Activated CD4-positive, alpha-beta memory T cell treated with anti-CD3 and anti-CD28 coated beads for 36 hours (primary cell): Measurements from ENCODE around the gene SERTAD3. TPM values are rescaled to one million over a fixed set of nuclear protein-coding genes. Genes with fewer than 3 reads are reported as not detected.
"Not testable (repeated sequence)": the region's sequence is repeated elsewhere in the genome, so short reads cannot be mapped to it uniquely, and the experiment has no call there.

Experiments
- CTCF ChIA-PET: fragments of 350-600 bp; sonication (Branson Sonifier 250); formaldehyde crosslinking; loops from one replicate; lab custom pipeline; 2021; ENCODE audit warnings: antibody characterized with exemption, inconsistent platforms; lab: Charles Lee
- POLR2A ChIA-PET: fragments of 350-600 bp; sonication (Branson Sonifier 250); formaldehyde crosslinking; loops from one replicate; lab custom pipeline; 2021; ENCODE audit warnings: antibody characterized with exemption; lab: Charles Lee
- DNase-seq: peaks from one replicate; pipeline ENCODE4 v3.0.0-alpha.2; 2020
- H3K27ac Mint-ChIP-seq: one replicate; pipeline ENCODE4 v1.8.0; 2021; ENCODE audit warnings: mixed read lengths
- H3K27me3 Mint-ChIP-seq: one replicate; pipeline ENCODE4 v1.8.0; 2021; ENCODE audit warnings: mixed read lengths
- H3K36me3 Mint-ChIP-seq: one replicate; pipeline ENCODE4 v1.8.0; 2021; ENCODE audit warnings: mixed read lengths
- H3K4me1 Mint-ChIP-seq: one replicate; pipeline ENCODE4 v1.8.0; 2021; ENCODE audit warnings: low read depth, mixed read lengths
- H3K4me3 Mint-ChIP-seq: one replicate; pipeline ENCODE4 v1.8.0; 2021; ENCODE audit warnings: mild to moderate bottlenecking, mixed read lengths
- H3K9me3 Mint-ChIP-seq: one replicate; pipeline ENCODE4 v1.8.0; 2021; ENCODE audit warnings: mixed read lengths
- intact Hi-C: fragments of 100-400 bp; cut with micrococcal nuclease; formaldehyde crosslinking; loops from one replicate; pipeline ENCODE4 v1.15.1; 2023
- total RNA-seq, 2 experiments: library from RNA; stranded (reverse); gene quantifications; one replicate each; pipeline ENCODE4 v1.2.3, GENCODE V29; 2021

Gene SERTAD3
- total RNA-seq, 2 experiments from 2014 or later: 12.1 to 13.1 TPM

GRCh38 chr19:40457048-40457447, 12.9 kb upstream of the SERTAD3 start:
- POLR2A ChIA-PET: no interaction called here
- CTCF ChIA-PET: no interaction called here
- Mint-ChIP-seq H3K4me1 (no peaks in the 10 kb centered on the region), H3K36me3 (no peaks in the 10 kb centered on the region), H3K27me3 (no peaks in the 10 kb centered on the region), H3K27ac (no peak overlapping the region), H3K4me3 (no peak overlapping the region), H3K9me3 (no peaks in the 10 kb centered on the region)
- intact Hi-C loops: no loop called here
- DNase-seq: no peak

DNA sequence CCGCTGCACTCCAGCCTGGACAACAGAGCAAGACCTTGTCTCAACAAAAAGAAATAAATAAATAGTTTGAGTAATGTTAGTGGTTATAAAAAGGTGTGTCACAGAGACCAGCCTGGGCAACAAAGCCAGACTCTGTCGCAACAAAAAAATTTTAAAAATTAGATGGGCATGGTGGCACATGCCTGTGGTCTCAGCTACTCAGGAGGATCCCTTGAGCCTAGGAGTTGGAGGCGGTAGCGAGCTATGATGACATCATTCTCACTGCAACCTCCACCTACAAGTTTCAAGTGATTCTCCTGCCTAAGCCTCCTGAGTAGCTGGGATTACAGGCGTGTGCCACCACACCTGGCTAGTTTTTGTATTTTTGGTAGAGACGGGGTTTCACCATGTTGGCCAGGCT, 9.8 kb upstream of the SERTAD3 start:
- H3K27ac Mint-ChIP-seq, H3K4me3 Mint-ChIP-seq, intact Hi-C loops, H3K27me3 Mint-ChIP-seq, H3K36me3 Mint-ChIP-seq, POLR2A ChIA-PET, H3K9me3 Mint-ChIP-seq, H3K4me1 Mint-ChIP-seq, DNase-seq: not testable (repeated sequence)
- CTCF ChIA-PET: interaction anchor here (0.8 to 2.2 kb wide), 3 partner anchors 11 to 181 kb away, joined by 3 to 13 read pairs (median 5); partner anchors contain the start of gene BLVRB

DNA sequence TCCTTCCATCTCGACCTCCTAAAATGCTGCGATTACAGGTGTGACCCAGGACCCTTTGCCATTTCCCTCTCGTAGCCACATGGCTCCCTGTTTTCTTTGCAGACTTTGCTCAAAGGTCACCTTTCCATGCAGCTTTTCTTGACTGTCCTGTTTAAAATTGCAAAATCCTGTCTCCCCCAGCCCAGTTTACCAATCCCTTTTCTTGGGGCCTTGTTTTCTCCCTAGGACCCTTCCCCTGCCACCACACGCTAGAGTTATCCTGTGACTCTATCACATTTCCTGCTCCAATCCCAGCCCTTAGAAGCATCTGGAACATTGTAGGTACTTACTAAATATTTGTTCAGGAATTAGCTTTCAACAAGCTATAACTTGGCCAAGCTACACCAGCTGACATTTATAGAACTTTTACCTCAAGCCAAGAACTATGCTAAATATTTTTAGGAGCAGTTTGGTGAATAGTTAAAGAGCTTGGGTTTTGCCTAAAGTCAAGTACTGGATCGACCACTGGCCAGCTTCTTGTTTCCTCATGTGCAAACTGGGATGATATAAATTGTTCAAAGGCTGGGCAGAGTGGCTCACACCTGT, 9.1 kb upstream of the SERTAD3 start:
- ChIA-PET POLR2A (interaction anchor here (0.6 to 0.9 kb wide), 2 partner anchors 64 to 684 kb away, joined by 3 to 4 read pairs; no protein-coding TSS in a partner anchor), CTCF (interaction anchor here (0.8 to 2.2 kb wide), 3 partner anchors 12 to 181 kb away, joined by 3 to 13 read pairs (median 5); partner anchors contain the start of gene BLVRB)
- Mint-ChIP-seq H3K36me3 (no peaks in the 10 kb centered on the region), H3K27me3 (no peaks in the 10 kb centered on the region), H3K9me3 (no peaks in the 10 kb centered on the region), H3K4me3 (no peak overlapping the region), H3K27ac (no peak overlapping the region), H3K4me1 (no peaks in the 10 kb centered on the region)
- no peak for DNase-seq
- intact Hi-C loops: no loop called here

GRCh38 chr19:40452016-40452415, 7.9 kb upstream of the SERTAD3 start:
- H3K9me3 Mint-ChIP-seq: no peaks in the 10 kb centered on the region
- ChIA-PET POLR2A (interaction anchor here (0.6 to 0.9 kb wide), 2 partner anchors 682 to 1271 kb away, joined by 3 read pairs; no protein-coding TSS in a partner anchor), CTCF (interaction anchor here (1.2 to 1.4 kb wide), 2 partner anchors 12 to 183 kb away, joined by 3 to 4 read pairs; no protein-coding TSS in a partner anchor)

DNA sequence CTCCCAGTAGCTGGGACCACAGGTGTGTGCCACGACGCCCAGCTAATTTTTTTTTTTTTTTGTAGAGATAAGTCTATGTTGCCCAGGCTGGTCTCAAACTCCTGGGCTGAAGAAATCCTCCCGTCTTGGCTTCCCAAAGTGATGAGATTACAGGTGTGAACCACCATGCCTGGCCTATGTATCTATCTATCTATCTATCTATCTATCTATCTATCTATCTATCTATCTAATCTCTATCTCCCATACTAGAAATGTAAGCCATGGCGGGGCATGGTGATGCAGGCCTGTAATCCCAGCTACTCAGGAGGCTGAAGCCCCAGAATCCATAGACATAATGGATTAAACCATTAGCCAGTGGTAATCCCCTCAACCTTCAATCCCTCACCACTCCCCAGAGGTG, 6.5 kb upstream of the SERTAD3 start:
- Mint-ChIP-seq H3K36me3 (no peaks in the 10 kb centered on the region), H3K27me3 (no peaks in the 10 kb centered on the region), H3K4me1 (no peaks in the 10 kb centered on the region), H3K9me3 (no peaks in the 10 kb centered on the region), H3K4me3 (no peak overlapping the region), H3K27ac (no peak overlapping the region)
- no peak for DNase-seq
- ChIA-PET POLR2A (no interaction called here), CTCF (interaction anchor here (1.0 to 1.4 kb wide), 2 partner anchors 14 to 184 kb away, joined by 3 to 4 read pairs; no protein-coding TSS in a partner anchor)
- intact Hi-C loops: no loop called here

More at GRCh38 chr19:40452016-40452415, 7.9 kb upstream of the SERTAD3 start:
- no peak for DNase-seq
- H3K36me3 Mint-ChIP-seq: no peaks in the 10 kb centered on the region
- H3K27ac Mint-ChIP-seq: no peak overlapping the region
- no peaks in the 10 kb centered on the region for H3K4me1 Mint-ChIP-seq
- intact Hi-C loops: no loop called here
- H3K4me3 Mint-ChIP-seq: no peak overlapping the region
- H3K27me3 Mint-ChIP-seq: no peaks in the 10 kb centered on the region

DNA sequence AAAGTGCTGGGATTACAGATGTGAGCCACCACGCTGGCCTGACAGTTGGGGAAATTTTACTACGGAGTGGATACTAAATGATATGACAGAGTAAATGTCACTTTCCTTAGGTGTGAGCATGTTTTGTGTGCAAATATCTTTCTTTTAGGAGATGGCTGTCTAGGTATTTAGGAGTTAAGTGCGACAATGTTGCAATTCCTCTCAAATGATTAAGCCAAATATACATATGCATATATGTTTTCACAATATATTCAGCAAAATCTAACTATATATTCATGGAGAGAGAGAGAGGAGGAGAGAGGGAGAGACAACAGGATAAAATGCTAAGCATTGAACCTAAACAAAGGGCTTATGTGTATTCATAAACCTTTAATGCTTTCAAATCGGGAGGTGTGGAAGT, 5.4 kb upstream of the SERTAD3 start:
- DNase-seq: no peak
- POLR2A ChIA-PET: interaction anchor here (0.6 kb wide), 1 partner anchor 308 kb away, joined by 3 read pairs; no protein-coding TSS in a partner anchor
- Mint-ChIP-seq H3K27ac (no peak overlapping the region), H3K4me1 (peaks cover 4% of the 10 kb centered on the region), H3K9me3 (no peaks in the 10 kb centered on the region), H3K36me3 (no peaks in the 10 kb centered on the region), H3K27me3 (no peaks in the 10 kb centered on the region), H3K4me3 (no peak overlapping the region)
- CTCF ChIA-PET: interaction anchor here (0.7 kb wide), 1 partner anchor 86 kb away, joined by 3 read pairs; no protein-coding TSS in a partner anchor
- intact Hi-C loops: no loop called here

DNA sequence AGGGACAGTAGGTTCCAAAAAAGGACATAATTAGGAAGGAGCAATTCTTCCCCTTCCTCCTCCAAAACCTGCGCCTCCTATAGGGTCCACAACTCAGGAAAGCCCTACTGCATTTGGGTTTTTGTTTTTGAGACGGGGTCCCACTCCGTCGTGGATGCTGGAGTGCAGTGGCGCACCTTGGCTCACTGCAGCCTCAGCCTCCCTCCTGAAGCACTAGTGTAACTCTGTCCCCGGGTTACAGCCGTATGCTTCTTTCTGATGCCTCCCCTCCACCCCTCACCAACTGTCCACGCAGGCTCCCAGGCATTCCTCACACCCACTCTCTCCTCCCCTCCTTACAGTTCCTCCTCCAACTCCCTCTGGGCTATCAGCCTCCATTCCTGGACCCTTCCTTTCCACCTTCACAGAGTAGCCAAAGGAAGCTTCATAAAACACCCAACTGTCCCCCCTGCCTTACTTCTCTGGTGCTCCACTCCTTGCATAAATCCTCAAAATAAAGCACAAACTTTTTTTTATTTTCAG, 2.2 kb upstream of the SERTAD3 start:
- intact Hi-C loops: no loop called here
- Mint-ChIP-seq H3K27ac (no peak overlapping the region), H3K4me3 (no peak overlapping the region), H3K4me1 (peaks cover 14% of the 10 kb centered on the region), H3K9me3 (no peaks in the 10 kb centered on the region), H3K27me3 (no peaks in the 10 kb centered on the region), H3K36me3 (peaks cover 2% of the 10 kb centered on the region)
- POLR2A ChIA-PET: no interaction called here
- CTCF ChIA-PET: interaction anchor here (1.5 kb wide), 1 partner anchor 25 kb away, joined by 4 read pairs; no protein-coding TSS in a partner anchor
- no peak for DNase-seq

GRCh38 chr19:40445780-40446262, 1.7 kb upstream of the SERTAD3 start:
- intact Hi-C loops: no loop called here
- H3K4me1 Mint-ChIP-seq: peaks cover 14% of the 10 kb centered on the region
- POLR2A ChIA-PET: no interaction called here

DNA sequence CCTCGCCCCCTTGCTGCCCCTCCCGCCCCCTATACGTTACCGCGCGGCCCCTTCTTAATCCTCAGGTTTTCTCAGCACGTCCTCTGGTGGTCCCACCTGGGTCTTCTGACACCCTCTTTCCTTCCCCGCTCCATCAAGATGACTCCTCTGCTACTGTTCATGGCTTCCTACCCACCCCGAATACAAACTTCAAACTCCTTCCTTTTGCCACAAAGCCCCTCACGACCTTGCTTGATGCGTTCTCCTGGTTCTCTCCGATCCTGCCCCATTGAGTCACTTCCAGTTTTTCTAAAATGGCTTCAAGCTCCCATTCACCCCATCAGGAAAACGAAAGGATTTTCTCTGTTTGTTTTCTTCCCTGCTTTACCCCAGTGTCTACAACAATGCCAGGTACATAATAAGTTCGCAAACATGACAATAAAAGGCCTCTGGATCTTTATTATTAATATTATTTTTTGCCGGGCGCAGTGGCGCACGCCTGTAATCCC, 734 bp upstream of the SERTAD3 start:
- POLR2A ChIA-PET: interaction anchor here (2.1 to 2.9 kb wide), 2 partner anchors 12 to 19 kb away, joined by 9 to 20 read pairs; partner anchors contain the start of gene BLVRB
- H3K36me3 Mint-ChIP-seq: peaks cover 5% of the 10 kb centered on the region
- DNase-seq: no peak
- intact Hi-C loops: loop anchor here (1.0 kb wide), 3 partner anchors 20 to 160 kb away; partner anchors contain the start of gene BLVRB
- H3K4me1 Mint-ChIP-seq: peaks cover 14% of the 10 kb centered on the region
- H3K27ac Mint-ChIP-seq: peak overlapping the region; percentile 79
- CTCF ChIA-PET: interaction anchor here (1.0 to 4.0 kb wide), 2 partner anchors 20 to 24 kb away, joined by 3 to 32 read pairs; partner anchors contain the start of genes BLVRB and SPTBN4
- H3K27me3 Mint-ChIP-seq: no peaks in the 10 kb centered on the region
- peak overlapping the region; percentile 97 for H3K4me3 Mint-ChIP-seq
- no peaks in the 10 kb centered on the region for H3K9me3 Mint-ChIP-seq

More at GRCh38 chr19:40445780-40446262, 1.7 kb upstream of the SERTAD3 start:
- H3K4me3 Mint-ChIP-seq: peak overlapping the region; percentile 9
- peaks cover 5% of the 10 kb centered on the region for H3K36me3 Mint-ChIP-seq
- H3K9me3 Mint-ChIP-seq: no peaks in the 10 kb centered on the region
- CTCF ChIA-PET: interaction anchor here (1.5 to 4.0 kb wide), 2 partner anchors 19 to 25 kb away, joined by 4 to 32 read pairs; partner anchors contain the start of genes BLVRB and SPTBN4
- H3K27me3 Mint-ChIP-seq: no peaks in the 10 kb centered on the region
- H3K27ac Mint-ChIP-seq: no peak overlapping the region
- DNase-seq: no peak

- Mint-ChIP-seq H3K27ac (peak overlapping the region; percentile 92), H3K36me3 (peaks cover 5% of the 10 kb centered on the region), H3K4me3 (peak overlapping the region; percentile 97), H3K4me1 (peaks cover 14% of the 10 kb centered on the region), H3K9me3 (no peaks in the 10 kb centered on the region), H3K27me3 (no peaks in the 10 kb centered on the region)
- intact Hi-C loops: loop anchor here (1.0 kb wide), 5 partner anchors 9 to 158 kb away; partner anchors contain the start of genes AKT2, C19orf47 and PLD3
- ChIA-PET POLR2A (interaction anchor here (0.7 to 3.2 kb wide), 7 partner anchors 10 to 40 kb away, joined by 3 to 25 read pairs (median 9); partner anchors contain the start of genes BLVRB and SERTAD1), CTCF (interaction anchor here (0.7 to 4.0 kb wide), 7 partner anchors 17 to 191 kb away, joined by 3 to 32 read pairs (median 6); partner anchors contain the start of genes BLVRB, SERTAD1 and SPTBN4)
- DNase-seq: peak; percentile 100
Observed at GRCh38 chr19:40443131-40443999, 770 bp downstream of the SERTAD3 start.
